Heart left ventricle (tissue), 13 donors: Measurements from ENCODE around the gene PFKFB2.
"Not testable (repeated sequence)": the region's sequence is repeated elsewhere in the genome, so short reads cannot be mapped to it uniquely, and the experiment has no call there.

Experiments used
- CTCF ChIP-seq, 12 donors: fragments of 200-600 bp; sonication (generic) in 4 of 12; IDR thresholded peaks; one replicate each; pipeline versions ENCODE4 v1.5.0 to v1.8.0; 2018 to 2022; ENCODE audit warnings: antibody characterized with exemption in 12 of 12, mild to moderate bottlenecking in 5 of 12
- POLR2A ChIP-seq, 2 donors: fragments of 450-650 bp; IDR thresholded peaks; one replicate each; pipeline ENCODE4 v1.6.1; 2017; ENCODE audit warnings: antibody characterized with exemption in 2 of 2, mild to moderate bottlenecking in 2 of 2, moderate library complexity in 2 of 2
- donor health status: ischemic (EF 13 %, LVEDD 7.1; RV severe dilation, severe dysfunction).
- donor health status: DM: no; HTN: yes; CAD: no.
- donor health status: DM: no; HTN: no; CAD: no.
- donor health status: ischemic (EF 25% LVEDD 6.9; RV normal size, moderate dysfunction).
- donor health status: ischemic (EF 25% LVEDD 5.7; RV mildly dilated, moderate dysfunction).
- donor health status: ischemic (EF 35%, LVEDD 5.7; RV mildly dilated, moderate dysfunction).
- donor health status: nonischemic (EF 11% LVEDD 7.7; RV severe dilation, severe dysfunction).
- donor health status: DM: yes; HTN: yes; CAD: no.
- donor health status: PGD.
- donor health status: ischemic (EF 29% LVEDD 5.4; RV normal size, mild dysfunction).
- donor health status: nonischemic (EF 23%, LVEDD 6.1; RV moderate dilation, normal function).

- TF ChIP-seq CTCF, POLR2A (IDR thresholded peaks at IDR 0.05): not testable (repeated sequence)
These were observed 11.7 kb upstream of the PFKFB2 start for GRCh38 chr1:207041397-207041796.
